Thyroid gland (tissue), 4 donors: ENCODE measurements around the gene LGALSL.

Experiments used
- CTCF ChIP-seq, 6 experiments: fragments of 200-600 bp in 3 of 6; fragments of 450-650 bp in 3 of 6; sonication (generic) in 3 of 6; IDR thresholded peaks; one replicate each; pipeline ENCODE4 v1.5.1; 2016 to 2019; ENCODE audit warnings: antibody characterized with exemption in 6 of 6, mild to moderate bottlenecking in 2 of 6, inconsistent platforms in 1 of 6, moderate library complexity in 1 of 6
- POLR2A ChIP-seq, 2 donors: fragments of 450-650 bp; IDR thresholded peaks; one replicate each; pipeline ENCODE4 v1.6.1; 2017; ENCODE audit warnings: antibody characterized with exemption in 2 of 2, mild to moderate bottlenecking in 2 of 2, moderate library complexity in 1 of 2

GRCh38 chr2:64491426-64491825, 37.5 kb downstream of the LGALSL start:
- no peak for TF ChIP-seq CTCF (IDR thresholded peaks at IDR 0.05)
- TF ChIP-seq POLR2A (IDR thresholded peaks at IDR 0.05), result no peak
